GM19463 (cell line): Measurements from ENCODE around the gene CX3CR1.
"Not testable (repeated sequence)": the region's sequence is repeated elsewhere in the genome, so short reads cannot be mapped to it uniquely, and the experiment has no call there.

Experiments
- ATAC-seq: cut with Tn5 transposase; IDR thresholded peaks from one replicate; pipeline ENCODE4 v1.9.1; 2021; ENCODE audit warnings: mild to moderate bottlenecking, moderate library complexity; ENCODE audit not compliant: unreplicated experiment

Gene CX3CR1, protein sequence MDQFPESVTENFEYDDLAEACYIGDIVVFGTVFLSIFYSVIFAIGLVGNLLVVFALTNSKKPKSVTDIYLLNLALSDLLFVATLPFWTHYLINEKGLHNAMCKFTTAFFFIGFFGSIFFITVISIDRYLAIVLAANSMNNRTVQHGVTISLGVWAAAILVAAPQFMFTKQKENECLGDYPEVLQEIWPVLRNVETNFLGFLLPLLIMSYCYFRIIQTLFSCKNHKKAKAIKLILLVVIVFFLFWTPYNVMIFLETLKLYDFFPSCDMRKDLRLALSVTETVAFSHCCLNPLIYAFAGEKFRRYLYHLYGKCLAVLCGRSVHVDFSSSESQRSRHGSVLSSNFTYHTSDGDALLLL

GRCh38 chr3:39279745-39280517, at the start of gene CX3CR1:
CX3CR1 (minus strand) TSS chr3:39280036; CDS start chr3:39266509, 13,527 bp downstream.
- no peak for ATAC-seq

DNA sequence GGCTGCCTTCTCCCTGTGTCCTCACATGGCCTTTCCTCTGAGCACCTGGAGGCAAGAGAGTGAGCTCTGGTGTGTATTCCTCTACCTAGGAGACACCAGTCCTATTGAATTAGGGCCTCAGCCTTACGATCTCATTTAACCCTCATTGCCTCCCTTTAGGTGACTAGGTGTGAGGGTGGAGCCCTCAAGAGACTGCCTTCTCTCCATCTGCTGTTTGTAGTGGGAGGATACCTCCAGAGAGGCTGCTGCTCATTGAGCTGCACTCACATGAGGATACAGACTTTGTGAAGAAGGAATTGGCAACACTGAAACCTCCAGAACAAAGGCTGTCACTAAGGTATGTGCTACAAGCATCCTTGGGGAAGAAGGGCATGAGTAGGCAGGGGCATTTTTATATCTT, 49.7 kb upstream of the CX3CR1 start, which contains the start of gene CCR8:
CCR8 (plus strand) TSS at position 217 of the 400 bp plus-strand sequence. CDS start 2,623 bp downstream, outside the sequence.
- no peak for ATAC-seq

DNA sequence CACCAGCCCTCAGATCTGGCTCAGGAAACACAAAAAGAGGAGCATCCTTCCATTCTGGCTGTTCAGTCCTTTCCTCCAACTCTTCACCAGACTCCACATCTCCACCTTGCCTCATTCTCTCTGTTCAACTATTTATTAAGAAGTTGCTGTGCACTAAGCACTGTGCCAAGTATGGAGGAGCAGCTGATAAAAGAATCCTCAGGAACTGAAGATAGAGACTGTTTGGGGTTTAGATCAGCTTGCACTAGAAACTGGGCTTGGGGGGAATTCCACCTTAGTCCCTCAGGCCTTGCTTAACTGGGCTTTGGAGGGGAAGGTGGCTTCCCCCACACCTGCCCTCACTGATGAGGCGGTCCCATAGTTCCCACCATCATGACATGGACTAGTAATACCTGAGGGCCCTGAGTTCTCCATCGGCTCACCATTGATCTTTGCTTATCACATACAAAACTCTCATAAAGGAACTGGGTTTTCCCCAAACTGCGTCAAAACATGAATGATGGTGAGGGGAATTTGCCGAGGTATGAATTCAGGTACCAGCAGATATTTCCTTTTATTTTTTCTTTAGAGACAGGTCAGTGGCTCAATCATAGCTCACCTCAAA, 48.0 kb upstream of the CX3CR1 start:
- ATAC-seq: peak; percentile 71

DNA sequence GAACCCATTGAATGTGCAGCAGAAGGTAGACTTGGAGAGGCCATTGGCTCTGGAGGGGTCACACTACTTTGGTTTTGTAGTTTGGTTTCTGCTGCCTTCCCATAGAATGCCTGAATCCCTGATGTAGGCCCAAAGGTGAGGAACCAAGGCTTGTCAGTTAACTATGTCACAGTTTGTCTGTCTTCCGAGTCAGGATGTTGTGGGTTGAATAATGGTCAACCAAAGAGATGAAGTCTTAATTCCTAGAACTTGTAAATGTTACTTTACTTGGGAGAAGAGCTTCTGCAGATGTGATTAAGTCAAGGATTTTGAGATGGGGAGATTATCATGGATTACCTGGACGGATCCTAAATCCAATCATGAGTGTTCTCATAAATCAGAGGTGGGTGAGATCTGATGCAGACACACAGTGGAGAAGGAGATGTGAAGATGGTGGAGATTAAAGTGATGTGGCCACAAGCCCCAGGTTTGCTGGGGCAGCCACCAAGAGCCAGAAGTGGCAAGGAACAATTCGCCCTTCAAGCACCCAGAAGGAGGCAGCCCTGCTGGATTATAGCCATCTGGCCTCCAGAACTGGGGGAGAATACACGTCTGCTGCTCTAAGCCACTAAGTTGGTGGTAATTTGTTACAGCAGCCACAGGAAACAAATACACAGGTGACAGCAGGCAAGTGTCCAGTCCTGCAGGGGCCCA, 47.4 kb upstream of the CX3CR1 start:
- peak; percentile 4 for ATAC-seq

- ATAC-seq: no peak
These were observed 45.4 kb upstream of the CX3CR1 start for GRCh38 chr3:39325236-39325635.

GRCh38 chr3:39323494-39323893, 43.7 kb upstream of the CX3CR1 start:
- ATAC-seq: no peak

- no peak for ATAC-seq
These were observed 43.1 kb upstream of the CX3CR1 start for GRCh38 chr3:39322936-39323335.

DNA sequence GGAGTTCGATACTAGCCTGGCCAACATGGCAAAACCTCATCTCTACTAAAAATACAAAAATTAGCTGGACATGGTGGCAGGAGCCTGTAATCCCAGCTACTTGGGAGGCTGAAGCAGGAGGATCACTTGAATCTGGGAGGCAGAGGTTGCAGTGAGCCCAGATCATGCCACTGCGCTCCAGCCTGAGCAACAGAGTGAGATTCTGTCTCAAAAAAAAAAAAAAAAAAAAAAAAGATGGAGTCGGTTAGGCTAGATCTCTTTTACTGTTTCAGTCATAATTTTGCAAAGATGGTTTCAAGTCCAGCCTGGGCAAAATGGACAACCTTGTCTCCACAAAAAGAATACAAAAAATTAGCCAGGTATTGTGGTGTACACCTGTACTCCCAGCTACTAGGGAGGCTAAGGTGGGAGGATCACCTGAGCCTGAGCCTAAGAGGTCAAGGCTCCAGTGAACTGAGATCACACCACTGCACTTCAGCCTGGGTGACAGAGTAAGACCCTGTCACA, 42.4 kb upstream of the CX3CR1 start:
- ATAC-seq: not testable (repeated sequence)

GRCh38 chr3:39321574-39321983, 41.7 kb upstream of the CX3CR1 start:
- not testable (repeated sequence) for ATAC-seq

- no peak for ATAC-seq
These were observed 39.4 kb upstream of the CX3CR1 start for GRCh38 chr3:39319249-39319648.

GRCh38 chr3:39318301-39318700, 38.5 kb upstream of the CX3CR1 start:
- ATAC-seq: no peak

GRCh38 chr3:39317571-39318169, 37.8 kb upstream of the CX3CR1 start:
- no peak for ATAC-seq

- ATAC-seq: no peak
These were observed 35.6 kb upstream of the CX3CR1 start for GRCh38 chr3:39315420-39315819.

DNA sequence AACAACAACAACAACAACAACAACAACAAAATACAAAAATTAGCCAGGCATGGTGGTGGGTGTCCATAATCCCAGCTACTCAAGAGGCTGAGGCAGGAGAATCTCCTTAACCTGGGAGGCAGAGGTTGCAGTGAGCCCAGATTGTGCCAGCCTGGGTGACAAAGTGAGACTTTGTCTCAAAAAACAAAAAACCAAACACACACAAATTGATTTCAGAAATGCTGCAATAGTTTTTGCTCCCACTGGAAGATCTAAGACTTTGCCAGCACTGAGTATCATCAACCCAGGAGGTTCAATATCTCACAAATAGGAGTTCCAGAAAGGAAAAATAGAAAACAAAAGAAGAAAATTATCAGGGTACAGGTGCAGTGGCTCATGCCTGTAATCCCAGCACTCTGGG, 33.5 kb upstream of the CX3CR1 start:
- no peak for ATAC-seq

GRCh38 chr3:39302178-39302577, 22.3 kb upstream of the CX3CR1 start:
- no peak for ATAC-seq

GRCh38 chr3:39299279-39299678, 19.4 kb upstream of the CX3CR1 start:
- ATAC-seq: no peak

DNA sequence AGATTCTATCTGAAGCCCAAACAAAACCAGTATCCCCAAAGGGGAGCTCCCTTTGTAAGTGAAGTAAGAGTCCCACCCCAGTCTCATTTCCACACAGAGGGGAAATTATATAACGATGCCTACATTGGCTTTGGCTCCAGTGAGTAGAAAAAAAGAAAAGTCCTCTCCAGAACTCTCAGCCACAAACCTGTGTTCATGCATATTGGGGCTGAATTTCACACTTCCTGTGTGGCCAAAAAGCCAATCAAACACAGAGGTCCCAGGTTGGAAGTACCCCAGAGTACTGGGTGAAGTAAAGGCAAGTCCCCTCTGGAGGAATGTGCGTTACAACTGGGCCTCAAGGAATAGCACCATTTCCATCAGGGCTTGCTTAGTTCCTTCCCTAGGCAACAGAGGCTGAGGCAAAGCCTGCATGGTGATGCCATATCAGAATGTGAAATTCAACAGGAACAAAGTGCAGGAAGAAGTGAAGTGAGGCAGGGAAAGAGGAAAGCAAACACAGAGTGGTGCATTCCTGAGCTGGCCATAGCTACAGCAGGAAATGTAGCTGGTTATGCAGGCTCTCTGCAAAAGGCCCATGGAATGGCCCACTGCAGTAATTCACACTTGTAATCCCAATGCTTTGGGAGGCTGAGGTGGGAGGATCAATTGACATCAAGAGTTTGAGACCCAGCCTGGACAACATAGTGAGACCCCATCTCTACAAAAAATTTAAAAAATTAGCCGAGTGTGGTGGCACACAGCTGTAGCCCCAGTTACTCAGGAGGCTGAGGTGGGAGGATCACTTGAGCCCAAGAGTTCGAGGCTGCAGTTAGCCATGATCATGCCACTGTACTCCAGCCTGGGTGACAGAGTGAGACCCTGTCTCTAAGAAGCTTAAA, 16.6 kb upstream of the CX3CR1 start:
- no peak for ATAC-seq

GRCh38 chr3:39295184-39295775, 15.4 kb upstream of the CX3CR1 start:
- ATAC-seq: peak; percentile 85
